ENCODE data around the gene CIROP.

GRCh38 chr14:23055621-23056144 is 49.1 kb downstream of the CIROP start:
- no peak for TF ChIP-seq CTCF (IDR thresholded peaks at IDR 0.05)
- no peak for TF ChIP-seq POLR2A (IDR thresholded peaks at IDR 0.05)
